GM12878 (cell line): Measurements from ENCODE around the gene TNFAIP3.

Source experiments
- EED ChIP-seq: sonication (generic); IDR thresholded peaks from 2 replicates; pipeline ENCODE4 v1.6.1; 2016; ENCODE audit warnings: antibody characterized with exemption, low read depth
- EP300 ChIP-seq, 2 experiments: fragments of 150-350 bp in 1 of 2; IDR thresholded peaks; 2 replicates each; pipeline ENCODE4 v1.6.1; 2011 to 2012; ENCODE audit warnings: low read depth in 2 of 2, low read length in 2 of 2, borderline replicate concordance in 1 of 2, improper control_type of control experiment in 1 of 2, inconsistent platforms in 1 of 2; ENCODE audit not compliant: control insufficient read depth in 1 of 2
- USF1 ChIP-seq: IDR thresholded peaks from 2 replicates; pipeline ENCODE4 v1.6.1; 2011; ENCODE audit warnings: borderline replicate concordance, low read depth, mild to moderate bottlenecking, moderate library complexity, mixed read lengths, low read length; ENCODE audit not compliant: insufficient read depth; ENCODE audit errors: extremely low read length
- TF ChIP-seq, protein P1 (sequence below), 3 experiments: IDR thresholded peaks in 2 of 3; conservative IDR thresholded peaks in 1 of 3; 2 replicates each; pipeline ENCODE4 v1.5.1; 2011; ENCODE audit warnings: low read depth in 3 of 3, low read length in 3 of 3, mild to moderate bottlenecking in 3 of 3, control low read depth in 2 of 3, moderate library complexity in 2 of 3, inconsistent platforms in 1 of 3, mixed read lengths in 1 of 3; ENCODE audit not compliant: control insufficient read depth in 2 of 3, insufficient read depth in 1 of 3; ENCODE audit errors: extremely low read depth in 1 of 3

GRCh38 chr6:137820425-137820824 is 46.6 kb upstream of the TNFAIP3 start:
- TF ChIP-seq, protein P1, sequence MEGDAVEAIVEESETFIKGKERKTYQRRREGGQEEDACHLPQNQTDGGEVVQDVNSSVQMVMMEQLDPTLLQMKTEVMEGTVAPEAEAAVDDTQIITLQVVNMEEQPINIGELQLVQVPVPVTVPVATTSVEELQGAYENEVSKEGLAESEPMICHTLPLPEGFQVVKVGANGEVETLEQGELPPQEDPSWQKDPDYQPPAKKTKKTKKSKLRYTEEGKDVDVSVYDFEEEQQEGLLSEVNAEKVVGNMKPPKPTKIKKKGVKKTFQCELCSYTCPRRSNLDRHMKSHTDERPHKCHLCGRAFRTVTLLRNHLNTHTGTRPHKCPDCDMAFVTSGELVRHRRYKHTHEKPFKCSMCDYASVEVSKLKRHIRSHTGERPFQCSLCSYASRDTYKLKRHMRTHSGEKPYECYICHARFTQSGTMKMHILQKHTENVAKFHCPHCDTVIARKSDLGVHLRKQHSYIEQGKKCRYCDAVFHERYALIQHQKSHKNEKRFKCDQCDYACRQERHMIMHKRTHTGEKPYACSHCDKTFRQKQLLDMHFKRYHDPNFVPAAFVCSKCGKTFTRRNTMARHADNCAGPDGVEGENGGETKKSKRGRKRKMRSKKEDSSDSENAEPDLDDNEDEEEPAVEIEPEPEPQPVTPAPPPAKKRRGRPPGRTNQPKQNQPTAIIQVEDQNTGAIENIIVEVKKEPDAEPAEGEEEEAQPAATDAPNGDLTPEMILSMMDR (IDR thresholded peaks at IDR 0.05 in 2 of 3, conservative IDR thresholded peaks at IDR 0.05 in 1 of 3; ENCODE audit: control insufficient read depth in 2 of 3, extremely low read depth in 1 of 3, insufficient read depth in 1 of 3, low read depth in 3 of 3, low read length in 3 of 3), result no peak
- no peak for TF ChIP-seq EED
- no peak for TF ChIP-seq USF1
- no peak for TF ChIP-seq EP300 (IDR thresholded peaks at IDR 0.05; ENCODE audit: borderline replicate concordance in 1 of 2, control insufficient read depth in 1 of 2, low read depth in 2 of 2, low read length in 2 of 2)
